ENCODE measurements around the gene C6orf15.
"Not testable (repeated sequence)": the region's sequence is repeated elsewhere in the genome, so short reads cannot be mapped to it uniquely, and the experiment has no call there.

Gene C6orf15

GRCh38 chr6:31098449-31098938 is 13.9 kb downstream of the C6orf15 start:
- DNase-seq, result no peak

DNA sequence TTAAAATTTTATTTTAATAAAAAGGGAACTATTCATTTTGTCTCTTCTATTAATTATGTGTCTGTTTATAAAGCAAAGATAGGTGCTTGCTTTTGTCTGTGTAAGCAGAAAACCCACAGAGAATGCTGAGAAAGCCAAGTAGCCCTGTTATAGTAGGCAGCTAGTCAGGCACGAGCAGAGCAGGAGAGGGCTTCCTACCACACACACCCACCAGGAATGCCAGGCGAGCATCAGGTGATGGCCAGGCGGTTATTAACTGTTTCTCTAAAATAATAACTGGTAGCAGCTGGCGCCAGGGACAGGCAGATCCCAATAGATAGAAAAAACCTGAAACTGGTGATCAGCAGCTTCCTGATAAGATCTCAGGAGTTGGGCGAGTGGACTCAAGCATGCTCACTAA is 15.7 kb downstream of the C6orf15 start:
- no peak for DNase-seq

- DNase-seq, result no peak
Measured at GRCh38 chr6:31096215-31096614, 16.2 kb downstream of the C6orf15 start.

GRCh38 chr6:31094389-31094881 is 17.9 kb downstream of the C6orf15 start:
- peak; percentile 55 for DNase-seq

- no peak for DNase-seq
Measured at GRCh38 chr6:31092769-31093505, 19.4 kb downstream of the C6orf15 start.

DNA sequence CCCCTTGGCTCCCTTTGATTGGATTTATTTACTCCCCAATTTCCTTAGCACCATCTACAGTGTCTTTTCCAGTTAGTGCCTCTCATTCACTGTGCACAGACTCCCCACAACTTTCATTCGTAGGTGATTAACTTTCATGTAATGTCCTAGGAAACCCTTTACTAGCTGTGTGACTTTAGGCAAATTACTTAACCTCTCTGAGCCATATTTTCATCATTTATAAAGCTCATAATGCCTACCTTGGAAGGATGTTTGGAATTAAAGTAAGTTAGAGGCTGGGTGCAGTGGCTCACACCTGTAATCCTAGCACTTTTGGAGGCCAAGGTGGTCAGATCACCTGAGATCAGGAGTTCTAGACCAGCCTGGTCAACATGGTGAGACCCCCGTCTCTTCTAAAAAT is 20.1 kb downstream of the C6orf15 start:
- no peak for DNase-seq

DNA sequence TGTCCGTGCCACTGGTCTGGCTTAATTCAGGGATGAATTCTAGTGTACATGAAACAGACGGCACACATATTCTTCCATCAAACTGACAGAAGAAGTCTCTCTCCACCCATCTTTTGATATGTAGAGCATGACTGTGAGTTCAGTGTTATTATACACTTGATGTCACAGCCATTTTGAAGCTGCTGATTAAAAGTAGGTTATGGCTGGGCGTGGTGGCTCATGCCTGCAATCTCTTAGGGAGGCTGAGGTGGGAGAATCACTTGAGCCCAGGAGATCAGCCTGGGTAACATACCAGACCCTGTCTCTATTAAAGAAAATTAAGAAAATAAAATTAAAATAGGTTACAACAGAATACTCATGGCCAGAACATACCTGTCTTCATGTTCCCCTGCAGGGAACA is 20.7 kb downstream of the C6orf15 start:
- DNase-seq, result no peak

- no peak for DNase-seq
Measured at GRCh38 chr6:31090973-31091364, 21.4 kb downstream of the C6orf15 start.

DNA sequence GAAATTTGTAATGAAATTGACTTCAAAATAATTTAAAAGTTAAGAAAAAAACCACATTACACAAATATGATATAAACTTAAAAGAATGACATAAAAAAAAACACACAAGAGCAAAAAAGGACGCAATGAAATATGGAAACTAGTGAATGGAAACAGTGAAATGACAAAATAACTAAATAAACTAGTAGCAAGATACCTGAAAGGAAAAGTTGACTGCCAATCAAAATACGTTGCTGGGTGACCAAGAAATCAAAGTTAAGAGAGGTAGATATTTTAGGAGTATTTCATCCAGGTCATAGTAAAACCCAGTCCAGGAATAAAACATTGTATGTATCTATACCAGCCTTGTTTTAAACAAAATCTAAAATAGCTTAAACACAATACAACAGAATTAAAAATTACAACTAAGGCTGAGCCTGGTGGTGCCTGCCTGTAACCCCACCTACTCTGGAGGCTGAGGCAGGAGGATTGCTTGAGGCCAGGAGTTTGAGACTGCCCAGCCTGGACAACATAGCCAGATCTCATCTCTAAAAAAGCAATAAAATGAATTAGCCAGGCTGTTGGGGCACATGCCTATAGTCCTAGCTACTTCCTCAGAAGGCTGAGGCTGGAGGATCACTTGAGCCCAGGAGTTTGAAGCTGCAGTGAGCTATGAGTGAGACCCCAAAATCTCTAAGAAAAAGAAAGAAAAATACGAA is 22.0 kb downstream of the C6orf15 start:
- DNase-seq, result no peak

- peak; percentile 80 for DNase-seq
Measured at GRCh38 chr6:31087494-31088089, 24.8 kb downstream of the C6orf15 start.

DNA sequence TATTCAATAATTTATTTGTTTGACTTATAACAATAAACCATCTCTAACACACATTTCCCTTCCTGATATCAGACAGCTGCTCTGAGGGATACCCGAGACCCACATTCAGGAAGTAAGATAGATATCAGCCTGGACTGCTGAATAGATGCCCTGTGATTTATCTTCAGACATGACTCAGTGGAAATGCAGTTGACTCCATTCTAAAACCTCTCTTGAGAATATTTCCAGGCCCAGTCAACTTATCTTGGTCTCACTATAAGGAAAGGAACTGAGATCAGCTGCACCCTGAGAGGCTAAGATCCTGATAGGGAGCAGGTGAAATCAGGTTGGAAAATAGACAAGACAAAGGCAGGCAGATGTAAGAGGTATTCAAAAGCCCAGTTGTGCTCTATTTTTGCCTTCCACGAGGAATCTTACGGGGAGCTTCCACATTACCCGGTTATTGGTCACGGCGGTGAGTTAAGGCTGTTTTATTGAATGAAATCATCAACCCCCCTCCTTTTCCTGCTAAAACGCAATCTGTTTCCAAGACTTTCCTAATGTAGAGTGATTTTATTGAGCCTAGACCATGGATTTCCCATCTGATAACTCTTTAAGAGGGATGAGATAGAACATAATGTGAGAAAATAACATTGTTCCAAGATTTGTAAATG is 25.5 kb downstream of the C6orf15 start:
- no peak for DNase-seq

DNA sequence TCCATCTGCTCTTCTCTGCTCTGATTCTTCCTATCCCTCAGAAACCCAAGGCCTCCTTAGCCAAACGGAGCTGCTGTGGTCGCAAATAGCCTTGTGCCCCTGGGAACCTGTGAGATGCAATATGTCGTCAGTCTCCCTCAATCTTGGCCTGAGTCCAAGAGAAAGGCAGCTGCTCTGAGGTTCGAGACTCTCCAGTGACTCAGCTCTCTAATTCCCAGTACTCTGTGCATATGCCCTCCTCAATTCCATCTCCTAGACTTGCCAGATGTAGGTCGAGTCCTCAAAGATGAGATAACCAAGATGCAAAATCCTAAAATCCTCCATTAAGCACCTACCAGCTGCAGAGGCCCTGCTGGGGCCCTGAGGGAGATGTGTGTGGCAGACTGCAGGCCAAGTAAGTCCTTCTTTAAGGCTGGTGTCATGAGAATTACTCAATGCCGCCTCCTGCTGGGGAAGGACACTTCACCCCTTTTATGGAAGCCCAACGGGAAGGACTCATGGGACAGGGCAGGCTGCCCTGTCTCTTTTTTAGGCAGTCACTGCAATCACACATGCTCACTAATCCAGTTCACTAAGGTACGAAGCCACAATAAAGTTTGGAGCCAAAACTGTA is 28.5 kb downstream of the C6orf15 start:
- no peak for DNase-seq

DNA sequence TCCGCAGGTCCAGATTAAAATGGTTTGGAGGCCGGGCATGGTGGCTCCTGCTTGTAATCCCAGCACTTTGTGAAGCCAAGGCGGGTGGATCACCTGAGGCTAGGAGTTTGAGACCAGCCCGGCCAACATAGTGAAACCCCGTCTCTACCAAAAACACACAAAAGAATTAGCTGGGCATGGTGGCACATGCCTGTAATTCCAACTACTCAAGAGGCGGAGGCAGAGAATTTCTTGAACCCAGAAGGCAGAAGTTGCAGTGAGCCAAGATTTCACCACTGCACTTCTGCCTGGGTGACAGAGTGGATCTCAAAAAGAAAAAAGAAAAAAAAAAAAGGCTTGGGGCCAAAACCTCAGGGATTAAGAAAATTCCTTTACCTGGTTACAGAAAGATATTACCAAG is 30.5 kb downstream of the C6orf15 start:
- DNase-seq, result no peak

GRCh38 chr6:31079656-31080261 is 32.6 kb downstream of the C6orf15 start:
- peak; percentile 51 for DNase-seq

DNA sequence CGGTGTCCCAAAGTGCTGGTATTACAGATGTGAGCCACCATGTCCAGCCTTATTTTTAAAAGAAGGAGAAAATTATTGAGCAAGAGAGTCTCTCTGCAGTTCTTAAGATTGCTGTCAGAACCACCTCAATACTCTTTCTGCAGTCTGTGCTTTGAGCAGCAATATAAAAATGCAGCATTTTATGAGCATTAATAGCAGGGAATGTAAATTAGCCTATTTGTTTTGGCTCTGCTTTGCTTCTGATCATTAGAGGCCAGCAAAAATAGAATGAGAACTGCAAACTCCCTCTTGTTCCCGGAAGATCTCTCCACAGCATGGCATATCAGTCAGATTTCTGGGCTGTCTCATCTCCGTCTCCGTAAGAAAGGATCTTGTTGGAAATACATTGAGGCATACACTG is 35.8 kb downstream of the C6orf15 start:
- no peak for DNase-seq

GRCh38 chr6:31075528-31075927 is 36.8 kb downstream of the C6orf15 start:
- DNase-seq, result no peak

GRCh38 chr6:31074401-31074800 is 38.0 kb downstream of the C6orf15 start:
- DNase-seq, result no peak

DNA sequence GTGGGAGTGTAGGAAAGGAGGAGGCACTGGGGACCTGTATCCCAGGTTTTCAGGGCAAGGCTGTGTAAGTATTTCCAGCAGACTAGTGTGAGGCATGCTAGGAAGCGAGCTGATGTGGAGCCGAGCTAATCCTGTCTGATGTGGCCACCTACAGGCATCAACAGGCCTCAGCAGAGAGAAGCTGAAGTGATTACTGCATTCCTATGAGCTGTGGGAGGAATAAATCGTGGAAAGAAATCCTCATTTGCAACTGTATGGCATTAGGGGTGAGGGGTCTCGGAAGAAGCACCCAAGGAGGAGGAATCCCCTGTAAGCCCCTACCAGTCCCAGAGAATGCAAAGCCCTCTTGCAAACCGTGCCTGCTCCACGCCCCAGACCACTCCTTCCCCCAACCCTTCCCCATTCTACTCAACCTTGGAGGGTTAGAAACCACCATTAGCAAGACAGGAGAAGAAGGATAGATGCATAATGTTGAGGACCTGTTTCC is 41.6 kb downstream of the C6orf15 start:
- no peak for DNase-seq

- DNase-seq, result peak; percentile 59
Measured at GRCh38 chr6:31068669-31069340, 43.6 kb downstream of the C6orf15 start.

- not testable (repeated sequence) for DNase-seq
Measured at GRCh38 chr6:31067891-31068668, 44.3 kb downstream of the C6orf15 start.

- not testable (repeated sequence) for DNase-seq
Measured at GRCh38 chr6:31067028-31067427, 45.3 kb downstream of the C6orf15 start.
